VCaP (cell line): ENCODE measurements around the gene AKIRIN2.
A peak's percentile ranks its signal among the peaks of the same experiment; 100 is the strongest.

Experiments used
- H3K27ac ChIP-seq: fragments of 450-650 bp; 2 replicates; pipeline ENCODE4 v1.5.1; 2017
- TF ChIP-seq, protein P1 (sequence below): fragments of 450-650 bp; conservative IDR thresholded peaks from 2 replicates; pipeline ENCODE4 v1.5.1; 2017; ENCODE audit warnings: mild to moderate bottlenecking, moderate library complexity

AKIRIN2 gene

DNA sequence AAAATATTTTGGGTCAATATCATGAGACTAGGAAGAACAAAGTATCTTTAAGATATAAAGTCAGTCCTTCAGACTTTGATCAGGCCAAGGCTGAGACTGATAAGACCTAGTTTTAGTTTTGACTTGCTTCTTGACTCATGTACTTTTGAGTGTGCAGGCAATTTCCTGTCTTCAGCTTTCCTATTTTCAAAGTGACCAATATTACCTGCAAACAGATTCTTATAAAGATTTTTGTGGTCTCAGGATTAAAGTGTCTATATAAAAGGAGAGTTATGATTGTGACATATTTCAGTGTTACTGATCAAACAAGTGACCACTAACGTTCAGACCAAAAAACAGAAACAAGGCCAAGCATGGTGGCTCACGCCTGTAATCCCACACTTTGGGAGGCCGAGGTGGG is 36.0 kb upstream of the AKIRIN2 start:
- TF ChIP-seq, protein P1, sequence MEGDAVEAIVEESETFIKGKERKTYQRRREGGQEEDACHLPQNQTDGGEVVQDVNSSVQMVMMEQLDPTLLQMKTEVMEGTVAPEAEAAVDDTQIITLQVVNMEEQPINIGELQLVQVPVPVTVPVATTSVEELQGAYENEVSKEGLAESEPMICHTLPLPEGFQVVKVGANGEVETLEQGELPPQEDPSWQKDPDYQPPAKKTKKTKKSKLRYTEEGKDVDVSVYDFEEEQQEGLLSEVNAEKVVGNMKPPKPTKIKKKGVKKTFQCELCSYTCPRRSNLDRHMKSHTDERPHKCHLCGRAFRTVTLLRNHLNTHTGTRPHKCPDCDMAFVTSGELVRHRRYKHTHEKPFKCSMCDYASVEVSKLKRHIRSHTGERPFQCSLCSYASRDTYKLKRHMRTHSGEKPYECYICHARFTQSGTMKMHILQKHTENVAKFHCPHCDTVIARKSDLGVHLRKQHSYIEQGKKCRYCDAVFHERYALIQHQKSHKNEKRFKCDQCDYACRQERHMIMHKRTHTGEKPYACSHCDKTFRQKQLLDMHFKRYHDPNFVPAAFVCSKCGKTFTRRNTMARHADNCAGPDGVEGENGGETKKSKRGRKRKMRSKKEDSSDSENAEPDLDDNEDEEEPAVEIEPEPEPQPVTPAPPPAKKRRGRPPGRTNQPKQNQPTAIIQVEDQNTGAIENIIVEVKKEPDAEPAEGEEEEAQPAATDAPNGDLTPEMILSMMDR, result no peak
- H3K27ac ChIP-seq, result no peak overlapping the region

DNA sequence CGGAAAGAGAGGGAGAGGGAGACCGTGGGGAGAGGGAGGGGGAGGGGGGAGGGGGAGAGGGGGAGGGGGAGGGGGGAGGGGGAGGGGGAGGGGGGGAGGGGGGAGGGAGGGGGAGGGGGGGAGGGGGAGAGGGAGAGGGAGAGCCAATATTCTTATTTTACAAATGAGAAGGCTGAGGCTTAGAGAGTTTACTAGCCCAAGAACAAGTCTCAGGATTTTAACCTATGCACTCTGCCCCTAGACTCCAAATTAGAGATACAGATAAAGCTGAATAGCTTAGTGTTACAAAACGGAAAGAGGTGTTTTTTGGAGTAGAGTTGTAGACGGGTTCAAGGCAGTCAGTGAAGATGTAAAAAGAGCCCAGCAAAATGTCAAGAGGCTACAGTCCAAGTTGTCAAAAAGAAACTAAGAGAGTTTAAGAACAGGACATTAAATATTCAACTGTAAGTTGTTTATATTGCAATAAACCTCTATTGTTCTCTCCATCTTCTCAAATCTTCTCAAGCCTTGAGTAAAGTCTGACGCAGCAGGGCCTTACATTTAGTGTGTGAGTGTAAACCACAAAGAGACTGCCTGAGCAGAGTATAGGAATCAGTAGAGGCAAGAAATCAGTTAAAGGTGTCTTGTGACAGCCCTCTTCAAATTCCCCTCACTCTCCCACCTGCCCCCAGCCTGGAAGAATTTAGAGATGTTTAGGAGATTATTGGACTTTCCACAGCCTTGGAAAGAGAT is 34.9 kb upstream of the AKIRIN2 start:
- TF ChIP-seq, protein P1, result no peak
- H3K27ac ChIP-seq, result no peak overlapping the region

DNA sequence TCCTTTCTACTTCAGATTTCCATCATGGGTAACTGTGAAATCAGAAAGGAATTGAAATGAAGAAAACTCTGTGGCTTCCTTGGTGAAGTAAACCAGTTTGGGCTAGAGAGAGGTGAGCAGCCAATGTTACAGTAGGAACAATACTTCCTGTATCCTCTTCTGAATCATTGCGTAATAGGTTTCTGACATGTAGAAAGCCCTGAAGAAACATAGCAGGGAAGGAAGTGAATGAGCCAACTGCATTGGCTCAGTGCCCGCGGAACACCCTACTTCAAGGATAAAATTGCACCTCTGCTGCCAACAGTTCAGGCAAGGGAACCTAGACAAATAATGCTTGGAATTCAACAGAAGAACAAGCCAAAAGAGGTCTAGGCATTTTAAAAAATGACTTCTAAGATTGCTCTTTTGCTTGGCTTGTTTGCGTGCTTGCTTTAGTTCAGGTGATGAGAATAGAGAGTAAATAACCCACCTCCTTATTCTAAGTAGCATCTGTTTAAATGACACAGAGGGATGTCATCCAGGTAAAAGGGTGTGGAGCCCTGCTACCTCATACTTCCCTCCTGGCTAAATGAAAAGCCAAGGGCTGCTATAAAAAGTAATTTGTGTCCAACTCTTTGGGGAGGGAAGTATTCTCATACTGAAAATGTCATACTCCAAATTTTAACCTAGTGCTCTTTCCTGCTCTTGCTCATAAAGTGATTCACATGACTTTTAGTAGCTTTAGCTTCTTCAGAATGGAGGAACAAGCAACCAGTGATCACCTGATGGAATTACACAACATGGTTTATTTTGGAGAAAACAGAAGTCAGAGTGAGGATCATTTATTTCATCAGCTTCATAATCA is 30.0 kb upstream of the AKIRIN2 start:
- TF ChIP-seq, protein P1, result no peak
- H3K27ac ChIP-seq, result peak overlapping the region; percentile 36; the same call in 1 of the 2 replicates

DNA sequence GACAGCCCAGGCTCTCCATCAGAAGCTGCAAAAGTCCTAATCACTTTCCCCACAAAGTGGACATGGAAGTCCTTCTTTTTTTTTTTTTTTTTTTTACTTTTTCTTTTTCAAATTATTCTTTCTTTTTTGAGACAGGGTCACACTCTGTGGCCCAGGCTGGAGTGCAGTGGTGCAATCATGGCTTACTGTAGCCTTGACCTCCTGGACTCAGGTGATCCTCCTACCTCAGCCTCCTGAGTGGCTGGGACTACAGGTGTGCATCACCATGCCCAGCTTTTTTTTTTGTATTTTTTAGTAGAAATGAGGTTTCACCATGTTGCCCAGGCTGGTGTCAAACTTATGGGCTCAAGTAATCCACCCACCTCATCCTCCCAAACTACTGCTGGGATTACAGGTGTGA is 29.0 kb upstream of the AKIRIN2 start:
- TF ChIP-seq, protein P1, result no peak
- no peak overlapping the region for H3K27ac ChIP-seq

DNA sequence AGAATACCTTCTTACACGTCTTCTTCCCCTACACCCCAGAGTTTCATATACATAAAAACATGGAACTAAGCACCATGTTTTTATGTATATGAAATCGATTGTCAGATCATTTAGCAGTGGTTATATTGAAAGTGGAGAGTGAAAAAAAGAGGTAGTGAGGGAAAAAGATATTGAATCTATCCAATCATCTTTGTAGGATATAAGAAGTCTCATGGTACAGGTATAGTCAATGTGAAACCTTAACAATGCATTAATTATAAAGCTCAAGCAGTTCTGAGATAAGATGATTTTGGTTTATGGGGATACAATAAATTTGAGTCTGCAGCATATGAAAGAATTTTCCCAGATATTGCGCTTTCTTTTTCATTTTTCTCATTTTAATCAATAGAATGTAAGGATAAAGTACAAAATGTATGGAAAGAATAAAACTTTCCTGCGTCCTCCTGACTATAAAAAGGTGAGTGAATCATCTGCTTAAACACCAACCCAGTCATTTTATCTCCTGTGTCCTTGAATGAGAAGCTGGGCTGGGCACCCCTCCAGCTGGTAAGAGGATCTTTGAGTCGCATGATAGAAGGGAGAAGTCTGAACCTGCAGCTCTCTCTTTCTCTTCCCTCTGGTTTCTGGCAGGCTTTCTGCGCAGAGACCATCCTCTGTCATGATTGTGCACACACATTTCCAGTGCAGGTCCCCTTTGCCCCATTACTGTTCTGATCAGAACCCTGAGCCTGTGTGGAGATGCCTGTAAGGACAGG is 28.1 kb upstream of the AKIRIN2 start:
- no peak overlapping the region for H3K27ac ChIP-seq
- TF ChIP-seq, protein P1, result no peak

DNA sequence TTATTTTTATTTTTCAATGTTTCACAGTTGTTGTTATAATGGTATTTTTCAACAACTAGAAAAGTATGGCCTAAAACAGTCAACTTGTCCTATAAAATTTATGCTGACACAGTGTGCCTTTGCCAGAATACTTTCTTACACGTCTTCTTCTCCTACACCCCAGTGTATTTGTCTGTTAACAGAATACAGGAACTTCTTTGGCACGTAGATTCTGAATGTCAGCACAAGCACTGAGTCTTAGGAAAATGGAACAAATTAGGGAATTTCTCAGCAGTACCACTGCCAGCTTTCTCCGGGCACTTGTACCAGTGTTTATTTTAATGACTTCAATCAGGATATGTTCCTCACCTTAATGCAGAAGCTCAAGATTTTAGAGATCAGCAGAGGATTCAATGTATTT is 26.7 kb upstream of the AKIRIN2 start:
- no peak overlapping the region for H3K27ac ChIP-seq
- TF ChIP-seq, protein P1, result no peak
